Smooth muscle cell of the brain vasculature (primary cell): Measurements from ENCODE around the gene SCN2A.
"Not testable (repeated sequence)": the region's sequence is repeated elsewhere in the genome, so short reads cannot be mapped to it uniquely, and the experiment has no call there.

ENCODE experiments used
- DNase-seq: peaks from one replicate; pipeline ENCODE4 v3.0.0-alpha.2; 2012; ENCODE audit warnings: low read depth, low spot score

Gene SCN2A

DNA sequence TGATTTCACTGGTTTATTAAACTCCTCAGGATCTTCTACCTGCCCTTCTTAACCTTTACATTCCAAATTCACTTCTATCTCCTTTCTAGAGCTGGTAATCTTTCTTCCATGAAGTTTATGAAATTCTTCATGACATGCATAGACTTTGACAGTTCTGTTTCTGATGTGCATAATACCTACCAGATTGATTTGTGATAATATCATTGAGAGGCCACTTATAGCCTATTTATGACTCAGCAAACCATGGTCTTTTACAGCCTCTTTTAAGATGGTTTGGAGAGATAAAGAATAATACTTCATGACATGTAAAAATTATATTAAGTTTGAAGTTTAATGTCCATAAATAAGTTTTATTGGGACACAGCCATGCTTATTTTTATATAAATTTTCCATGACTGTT, 14.0 kb downstream of the SCN2A start:
- DNase-seq, result no peak

DNA sequence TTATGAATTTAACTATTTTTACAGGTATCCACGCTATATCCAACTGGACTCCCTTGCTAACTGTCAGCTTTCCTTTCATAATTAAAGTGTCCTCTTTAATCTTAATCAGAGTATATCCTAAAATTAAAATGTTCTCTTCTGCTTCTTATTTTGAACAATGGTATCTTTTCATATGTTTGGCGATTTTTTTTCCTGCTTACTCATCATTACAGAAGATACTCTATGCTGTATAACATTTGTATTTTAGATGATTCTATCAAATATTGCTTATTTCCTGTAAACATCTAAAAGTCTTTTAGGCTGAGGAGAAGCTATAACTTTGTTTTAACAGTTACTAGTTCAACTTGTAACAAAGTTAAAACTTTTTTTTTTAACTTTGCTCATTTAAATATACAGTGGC, 17.4 kb downstream of the SCN2A start:
- no peak for DNase-seq

DNA sequence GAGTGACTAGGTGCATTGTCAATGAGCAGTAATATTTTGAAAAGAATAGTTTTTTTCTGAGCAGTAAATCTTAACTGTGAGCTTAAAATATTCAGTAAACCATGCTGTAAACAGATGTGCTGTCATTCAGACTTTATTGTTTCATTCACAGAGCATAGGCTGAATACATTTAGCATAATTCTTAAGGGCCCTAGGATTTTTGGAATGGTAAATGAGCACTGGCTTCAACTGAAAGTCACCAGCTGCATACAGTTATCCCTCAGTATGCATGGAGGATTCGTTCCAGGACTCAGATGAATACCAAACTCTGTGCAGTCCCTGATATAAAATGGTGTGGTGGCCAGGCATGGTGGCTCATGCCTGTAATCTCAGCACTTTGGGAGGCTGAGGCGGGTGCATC, 21.1 kb downstream of the SCN2A start:
- not testable (repeated sequence) for DNase-seq

DNA sequence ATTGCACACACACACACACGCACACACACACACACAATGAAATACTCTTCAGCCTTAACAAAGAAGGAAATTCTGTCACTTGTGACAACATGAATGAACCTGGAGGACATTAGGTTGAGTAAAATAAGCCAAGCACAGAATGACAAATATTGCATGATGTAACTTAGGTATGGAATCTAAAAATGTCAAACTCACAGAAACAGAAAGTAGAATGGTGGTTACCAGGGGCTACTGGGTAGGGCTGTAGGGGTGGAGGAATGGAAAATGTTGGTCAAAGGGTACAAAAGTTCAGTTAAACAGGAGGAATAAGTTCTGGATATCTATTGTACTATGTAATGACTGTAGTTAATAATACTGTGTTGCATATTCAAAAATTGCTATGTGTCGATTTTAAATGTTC, 29.5 kb downstream of the SCN2A start:
- no peak for DNase-seq

DNA sequence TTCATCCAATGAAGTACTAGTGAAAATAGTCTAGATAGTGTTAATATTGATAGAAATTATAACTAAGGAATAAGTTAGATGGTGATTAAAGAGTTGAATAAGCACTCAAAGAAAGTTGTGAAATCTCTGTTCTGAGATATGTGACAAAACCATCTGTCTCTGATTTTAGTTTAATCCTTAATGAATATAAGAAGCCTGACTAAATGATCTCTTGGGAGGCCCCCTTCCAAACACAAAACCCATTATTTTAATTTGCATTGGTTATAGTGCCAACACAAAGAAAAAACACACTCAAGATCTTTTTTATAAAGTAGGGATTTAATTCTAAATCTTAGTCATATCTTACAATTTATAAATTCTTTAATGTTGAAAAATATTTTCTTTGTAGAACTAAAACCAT, 34.0 kb downstream of the SCN2A start:
- DNase-seq, result no peak

DNA sequence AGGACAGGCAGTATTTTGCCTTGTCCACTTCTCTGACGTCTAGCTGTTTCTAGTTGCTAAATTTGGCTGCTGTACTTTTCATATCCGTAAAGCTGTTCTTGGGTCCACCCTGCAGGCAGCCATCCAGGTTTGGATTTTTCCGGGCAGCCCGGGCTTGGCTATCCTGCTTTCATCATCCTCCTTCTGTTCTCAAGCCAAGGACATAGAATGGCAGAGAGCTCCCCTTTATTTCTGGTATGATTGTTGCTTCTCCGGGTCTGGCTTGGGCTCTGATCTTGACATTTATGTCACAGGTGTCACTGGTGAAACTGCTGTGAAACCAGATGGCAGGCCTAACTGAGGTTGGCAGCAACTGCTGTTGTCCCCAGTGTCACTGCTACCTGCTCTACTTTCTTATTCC, 35.5 kb downstream of the SCN2A start:
- no peak for DNase-seq

DNA sequence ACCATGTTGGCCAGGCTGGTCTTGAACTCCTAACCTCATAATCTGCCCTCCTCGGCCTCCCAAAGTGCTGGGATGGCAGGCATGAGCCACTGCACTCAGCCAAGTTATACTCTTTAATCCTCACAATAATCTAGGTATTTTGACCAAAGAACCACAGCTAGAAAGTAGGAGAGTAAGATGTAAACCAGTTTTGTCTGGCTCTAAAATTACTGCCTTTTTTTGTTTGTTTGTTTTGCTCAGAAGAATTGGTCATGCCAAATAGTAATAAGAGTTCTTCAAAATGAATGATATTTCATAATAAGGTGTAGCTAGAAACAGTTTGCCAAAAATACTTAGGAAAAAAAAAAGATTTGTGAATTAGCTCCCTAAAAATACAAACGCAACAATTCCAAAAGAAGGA, 36.7 kb downstream of the SCN2A start:
- no peak for DNase-seq

DNA sequence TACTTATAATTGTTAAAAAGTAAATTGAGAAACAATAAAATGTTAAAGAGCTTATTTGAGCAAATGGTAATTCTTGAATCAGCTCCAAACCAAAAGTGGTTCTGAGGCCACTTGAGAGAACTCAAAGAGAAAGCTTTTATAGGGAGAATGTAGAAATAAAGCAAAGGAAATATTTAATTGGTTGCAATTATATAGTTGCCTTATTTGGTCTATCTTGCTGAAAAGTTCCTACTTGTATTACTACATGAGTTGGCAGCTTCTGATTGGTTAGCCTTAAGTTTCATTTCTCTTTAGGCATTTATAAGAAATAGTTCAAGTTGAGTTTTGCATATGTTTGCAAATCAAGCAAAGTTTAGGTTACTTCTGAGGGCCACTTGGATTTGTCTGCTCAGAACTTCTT, 38.1 kb downstream of the SCN2A start:
- DNase-seq, result no peak

DNA sequence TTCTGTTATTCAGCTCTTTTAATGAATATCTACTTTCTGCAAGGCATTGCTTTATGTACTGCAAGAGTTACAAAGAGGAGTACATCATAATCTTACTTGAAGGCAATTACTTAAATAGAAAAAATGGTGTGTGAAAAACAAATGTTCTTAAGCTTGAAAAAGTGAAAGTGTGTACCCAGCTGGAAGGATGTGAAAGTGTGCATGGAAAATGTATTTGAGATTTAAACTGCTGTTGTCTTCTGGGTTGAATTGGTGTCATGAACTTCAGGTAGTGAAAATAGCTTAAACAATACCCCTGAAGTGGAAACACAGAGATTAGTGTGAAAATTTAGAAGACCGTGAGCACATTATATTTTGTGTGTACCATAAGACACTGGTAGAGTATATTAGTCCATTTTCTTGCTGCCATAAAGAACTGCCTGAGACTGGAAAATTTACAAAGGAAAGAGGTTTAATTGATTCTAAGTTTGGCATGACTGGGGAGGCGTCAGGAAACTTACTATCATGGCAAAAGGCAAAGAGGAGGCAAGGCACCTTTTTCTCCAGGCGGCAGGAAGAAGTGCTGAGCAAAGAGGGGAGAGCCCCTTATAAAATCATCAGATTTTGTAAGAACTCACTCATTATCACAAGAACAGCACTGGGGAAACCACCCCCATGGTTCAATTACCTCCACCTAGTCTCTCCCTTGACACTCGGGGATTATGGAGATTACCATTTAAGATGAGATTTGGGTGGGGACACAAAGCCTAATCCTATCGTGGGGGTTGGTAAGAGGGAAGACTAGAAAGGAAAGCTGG, 38.8 kb downstream of the SCN2A start:
- no peak for DNase-seq

DNA sequence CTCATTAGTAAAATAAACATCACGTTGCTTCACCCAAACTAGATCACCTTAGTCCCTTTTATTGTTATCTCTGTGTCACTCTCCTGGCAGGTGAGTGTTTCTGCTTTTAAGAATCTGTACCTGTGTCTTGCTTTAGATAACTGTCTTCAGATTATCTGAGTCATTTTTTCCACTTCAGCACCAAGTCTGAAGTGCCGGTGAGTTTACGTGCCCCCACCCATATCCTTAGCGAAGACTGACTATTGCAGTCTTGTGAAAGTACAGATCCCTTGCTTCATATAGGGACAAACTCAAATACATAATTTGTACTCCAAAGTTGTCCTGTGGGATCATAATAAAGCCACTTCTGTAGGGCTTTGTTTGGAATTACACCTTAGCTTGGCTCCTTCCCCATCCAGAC, 41.1 kb downstream of the SCN2A start:
- no peak for DNase-seq

DNA sequence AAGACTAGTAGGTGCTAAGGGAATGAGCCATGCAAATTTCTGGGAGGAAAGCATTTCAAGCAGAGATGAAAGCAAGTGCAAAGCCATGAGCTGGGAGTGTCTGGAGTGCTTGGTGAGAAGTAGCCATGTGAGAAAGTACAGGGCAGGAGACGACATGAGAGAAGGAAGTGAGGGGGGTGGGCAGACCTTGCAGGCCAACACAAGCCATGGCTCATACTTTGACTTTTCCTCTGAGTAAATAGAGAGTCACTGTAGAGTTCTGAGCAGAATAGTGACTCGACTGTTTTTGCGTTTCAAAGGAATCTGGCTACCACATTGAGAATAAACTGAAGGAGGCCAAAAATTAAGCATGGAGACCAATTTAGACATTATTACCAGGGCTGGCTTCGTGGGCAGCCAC, 42.2 kb downstream of the SCN2A start:
- no peak for DNase-seq

DNA sequence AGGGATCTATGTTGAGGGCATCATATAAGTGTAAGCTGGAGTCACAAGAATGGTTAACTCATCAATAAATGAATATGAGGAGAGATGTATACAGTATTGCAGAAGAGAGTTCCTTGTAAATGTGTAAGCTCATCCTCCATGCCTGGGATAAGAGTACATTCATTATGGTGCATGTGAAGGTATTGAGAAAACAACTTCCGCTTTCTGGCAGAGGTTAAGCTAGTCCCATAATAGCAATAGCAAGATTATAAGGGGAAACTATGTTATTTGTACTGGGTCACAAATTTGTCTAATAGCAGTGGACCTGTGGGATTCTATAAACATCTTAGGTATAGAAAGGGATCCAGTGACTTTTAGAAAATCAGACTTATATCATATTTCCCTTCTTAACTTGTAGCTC, 44.1 kb downstream of the SCN2A start:
- DNase-seq, result no peak

DNA sequence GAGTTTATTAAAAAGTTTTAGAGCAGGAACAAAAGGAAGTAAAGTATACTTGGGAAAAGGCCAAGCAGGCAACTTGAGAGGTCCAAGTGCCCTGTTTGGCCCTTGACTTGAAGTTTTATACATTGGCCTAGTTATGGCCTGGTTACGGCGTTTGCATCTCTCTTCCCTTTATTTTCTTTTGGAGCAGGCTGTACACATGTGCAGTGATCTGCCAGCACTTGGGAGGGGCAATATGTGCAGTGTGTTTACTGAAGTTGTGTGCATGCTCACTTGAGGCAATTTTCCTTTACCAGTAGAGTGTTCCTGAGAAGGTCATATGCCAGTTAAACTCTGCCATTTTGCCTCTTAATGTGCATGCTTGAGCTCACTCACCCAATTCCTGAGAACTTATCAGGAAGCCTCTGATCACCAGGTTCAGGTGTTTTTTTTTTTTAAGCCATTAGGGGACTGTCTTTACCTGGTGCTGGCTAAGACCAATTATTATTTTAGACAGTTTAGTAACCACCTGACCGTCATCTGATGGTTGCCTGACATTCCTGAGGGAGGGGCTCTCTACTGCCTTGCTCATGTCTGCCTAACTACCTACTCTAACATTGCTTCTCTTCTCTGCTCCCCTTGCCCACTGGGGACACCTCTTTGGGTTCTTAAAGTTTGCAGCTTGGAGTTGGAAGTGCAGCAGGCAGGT, 48.0 kb downstream of the SCN2A start:
- no peak for DNase-seq

DNA sequence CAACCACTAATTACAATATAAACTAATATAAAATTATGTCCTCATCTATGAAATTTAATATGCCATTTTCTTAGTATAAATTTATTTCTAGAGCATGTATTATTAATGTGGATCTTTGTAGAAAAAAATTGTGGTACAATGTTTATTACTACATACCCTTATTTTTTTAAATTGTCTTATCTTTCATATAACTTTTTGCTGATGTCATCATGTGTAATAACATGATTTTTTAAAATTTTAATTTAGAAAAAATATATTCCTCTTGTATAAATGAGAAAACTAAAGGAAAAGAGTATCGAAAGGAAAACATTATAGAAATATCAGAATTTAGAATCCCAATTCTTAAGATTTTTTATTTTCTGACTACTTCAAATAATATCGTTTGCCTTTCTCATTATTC, 49.9 kb downstream of the SCN2A start:
- no peak for DNase-seq

DNA sequence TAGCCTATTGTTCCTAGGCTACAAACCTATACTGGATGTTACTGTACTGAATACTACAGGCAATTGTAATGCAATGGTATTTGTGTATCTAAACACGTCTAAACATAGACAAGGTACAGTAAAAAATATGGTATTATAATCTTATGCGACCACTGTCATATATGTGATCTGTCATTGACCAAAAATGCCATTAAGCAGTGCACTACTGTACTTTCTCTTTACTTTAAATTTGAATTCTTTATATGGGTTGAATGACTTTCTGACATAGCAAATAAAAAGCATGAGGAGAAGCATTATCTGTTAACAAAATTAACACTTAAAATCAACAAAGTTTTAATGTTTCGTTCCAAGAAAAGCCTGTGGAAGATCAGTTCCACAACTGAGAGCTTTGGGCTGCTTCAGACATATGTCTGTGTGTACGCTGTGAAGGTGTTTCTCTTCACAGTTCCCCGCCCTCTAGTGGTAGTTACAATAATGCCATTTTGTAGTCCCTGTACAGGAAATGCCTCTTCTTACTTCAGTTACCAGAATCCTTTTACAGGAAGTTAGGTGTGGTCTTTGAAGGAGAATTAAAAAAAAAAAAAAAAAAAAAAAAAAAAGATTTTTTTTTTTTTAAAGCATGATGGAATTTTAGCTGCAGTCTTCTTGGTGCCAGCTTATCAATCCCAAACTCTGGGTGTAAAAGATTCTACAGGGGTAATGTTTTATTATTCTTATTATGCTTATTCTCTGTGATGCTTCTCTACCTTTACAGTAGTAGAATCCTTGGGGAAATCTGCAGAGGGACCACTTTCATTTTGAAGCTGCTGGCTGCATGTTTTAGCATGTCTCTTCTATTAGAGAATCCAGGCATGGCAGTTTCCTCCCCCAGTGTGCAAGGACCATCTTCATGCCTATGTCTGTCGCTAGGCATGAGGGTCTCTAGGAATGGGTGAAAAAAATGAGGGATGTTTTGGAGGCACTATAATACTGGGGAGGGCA, 54.5 kb downstream of the SCN2A start:
- DNase-seq, result peak; percentile 76

DNA sequence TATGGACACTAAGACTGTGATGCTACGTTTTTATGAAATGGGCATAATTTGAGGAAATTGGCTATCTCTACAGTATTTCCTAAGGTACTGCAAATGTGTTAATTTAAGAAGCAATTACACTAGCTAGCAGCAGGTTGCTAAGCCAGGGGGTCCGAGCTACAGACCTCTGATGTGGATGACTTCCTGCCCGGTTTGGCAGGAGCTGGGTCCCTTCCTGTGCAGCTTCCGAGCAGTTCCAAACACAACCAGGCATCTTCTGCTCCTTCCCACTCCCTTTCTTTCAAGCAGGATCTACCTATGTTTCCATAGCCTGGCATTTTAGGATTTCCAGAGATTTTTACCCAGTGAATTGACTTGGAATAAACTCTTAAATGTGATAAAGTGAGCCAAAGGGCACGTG, 55.7 kb downstream of the SCN2A start:
- no peak for DNase-seq

DNA sequence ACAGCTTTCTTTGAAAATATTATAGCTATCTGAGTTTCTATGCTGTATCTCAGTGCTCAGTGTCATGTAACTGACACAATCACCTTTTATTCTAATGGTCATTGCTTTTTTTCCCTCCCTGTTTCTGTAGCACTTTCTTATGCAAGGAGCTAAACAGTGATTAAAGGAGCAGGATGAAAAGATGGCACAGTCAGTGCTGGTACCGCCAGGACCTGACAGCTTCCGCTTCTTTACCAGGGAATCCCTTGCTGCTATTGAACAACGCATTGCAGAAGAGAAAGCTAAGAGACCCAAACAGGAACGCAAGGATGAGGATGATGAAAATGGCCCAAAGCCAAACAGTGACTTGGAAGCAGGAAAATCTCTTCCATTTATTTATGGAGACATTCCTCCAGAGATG, 56.4 kb downstream of the SCN2A start:
- no peak for DNase-seq

DNA sequence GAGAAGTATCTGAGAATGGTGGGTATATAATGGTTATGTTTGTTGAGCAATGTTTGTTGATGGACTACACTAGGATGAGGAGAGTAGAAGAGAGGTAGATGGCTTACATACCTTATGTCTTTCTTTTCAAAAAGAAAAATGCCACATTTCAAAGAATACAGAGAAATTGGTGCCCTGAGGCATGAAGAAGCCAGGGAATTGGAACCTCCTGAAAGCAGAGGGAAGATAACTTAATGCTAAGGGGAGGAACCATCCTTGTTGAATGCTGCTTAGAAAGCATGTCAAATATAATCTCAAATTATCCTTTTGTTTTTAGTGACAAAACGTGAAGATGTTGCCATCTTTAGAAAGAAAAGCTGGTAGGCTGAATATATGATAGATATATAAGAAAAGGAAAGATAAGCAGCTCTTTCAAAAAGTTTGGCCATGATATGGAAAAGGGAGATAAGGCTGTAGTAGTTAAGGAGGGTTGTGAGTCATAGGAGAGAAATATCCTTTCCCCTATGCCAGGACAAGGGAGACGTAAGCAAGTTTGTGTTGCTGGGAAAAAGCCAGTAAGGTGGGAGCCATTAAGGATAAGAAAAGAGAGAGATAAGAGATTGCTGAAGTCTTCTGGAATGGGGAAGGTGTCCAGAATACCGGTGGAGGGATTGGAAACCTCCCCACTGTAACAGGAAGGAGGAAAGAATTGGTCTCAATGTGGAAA, 66.3 kb downstream of the SCN2A start:
- DNase-seq, result no peak

DNA sequence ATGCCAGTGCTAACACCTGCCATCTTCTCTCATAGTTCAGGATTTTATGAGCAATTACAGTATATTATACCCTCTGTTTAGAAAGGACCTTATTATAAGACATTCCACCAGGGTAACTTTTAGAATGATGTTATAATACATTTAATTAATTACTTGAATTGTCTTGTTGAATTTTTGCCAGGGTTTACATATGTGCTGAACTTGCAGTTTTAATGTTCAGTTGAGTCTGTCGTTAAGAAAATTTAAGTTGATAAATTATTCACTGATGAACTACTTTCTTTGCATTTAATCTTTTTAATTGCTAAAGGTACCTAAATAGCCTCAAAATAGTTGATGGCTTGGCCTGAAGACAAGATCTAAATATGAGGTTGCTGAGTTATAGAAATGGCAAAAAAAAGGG, 68.1 kb downstream of the SCN2A start:
- no peak for DNase-seq

DNA sequence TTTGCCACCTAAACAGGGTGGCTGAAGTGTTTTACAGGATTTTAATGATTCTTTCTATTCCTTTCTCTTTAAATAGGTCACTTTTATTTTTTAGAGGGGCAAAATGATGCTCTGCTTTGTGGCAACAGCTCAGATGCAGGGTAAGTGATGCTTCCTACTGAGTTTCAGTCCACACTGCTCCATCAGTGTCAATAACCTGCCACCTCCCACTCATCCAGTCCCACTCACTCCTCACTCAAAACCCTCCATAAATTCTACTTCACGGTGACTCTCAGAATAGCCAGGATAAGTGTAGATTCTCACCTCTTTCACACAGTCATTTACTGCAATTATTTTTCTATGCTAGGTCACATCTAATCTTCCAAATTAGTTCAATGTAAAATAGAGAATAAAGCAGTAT, 72.7 kb downstream of the SCN2A start:
- no peak for DNase-seq

DNA sequence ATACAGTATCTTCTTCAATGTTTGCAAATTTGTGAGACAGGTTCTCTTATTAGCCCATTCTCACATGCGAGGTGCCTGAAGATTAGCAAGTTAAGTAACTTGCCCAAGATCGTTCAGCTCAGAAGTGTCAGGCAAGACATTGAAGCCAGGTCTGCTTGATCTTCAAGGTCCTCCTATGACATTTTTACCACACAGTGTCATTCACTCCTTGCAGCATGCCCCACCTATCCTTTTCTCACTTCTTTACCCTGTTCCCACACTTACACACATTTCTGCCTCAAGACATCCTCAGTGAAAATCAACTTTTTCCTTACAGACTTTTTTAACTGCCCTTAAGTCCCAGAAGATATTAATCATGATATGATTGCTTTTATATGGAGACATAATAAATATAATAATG, 73.8 kb downstream of the SCN2A start:
- DNase-seq, result no peak

DNA sequence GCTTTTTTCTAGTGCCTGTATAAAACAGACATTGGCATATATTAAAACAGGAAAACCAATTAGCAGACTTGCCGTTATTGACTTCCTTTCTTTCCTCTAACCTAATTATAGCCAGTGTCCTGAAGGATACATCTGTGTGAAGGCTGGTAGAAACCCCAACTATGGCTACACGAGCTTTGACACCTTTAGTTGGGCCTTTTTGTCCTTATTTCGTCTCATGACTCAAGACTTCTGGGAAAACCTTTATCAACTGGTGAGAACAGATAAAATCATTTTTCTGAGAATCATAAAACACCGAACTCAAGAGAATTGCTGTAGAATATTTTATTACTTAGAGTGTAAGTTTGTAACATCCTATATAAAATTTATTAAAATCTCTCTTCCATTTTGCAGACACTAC, 74.3 kb downstream of the SCN2A start:
- DNase-seq, result no peak
